Esophagus squamous epithelium (tissue), 5 donors: ENCODE data around the gene CCDC192. TPM values are rescaled to one million over a fixed set of nuclear protein-coding genes. Genes with fewer than 3 reads are reported as not detected.

Source experiments
- DNase-seq: peaks from one replicate; lab custom pipeline; 2025; lab: John Stamatoyannopoulos, UW
- H3K27ac ChIP-seq, 4 donors: fragments of 200-600 bp; sonication (generic); one replicate each; pipeline ENCODE4 v1.5.1; 2016 to 2019; ENCODE audit warnings: mild to moderate bottlenecking in 1 of 4
- H3K27me3 ChIP-seq, 4 donors: fragments of 200-600 bp; sonication (generic); 1 replicate in 3 of 4; 2 replicates in 1 of 4; pipeline versions ENCODE4 v1.5.1 to v1.6.0; 2017 to 2021; ENCODE audit warnings: antibody characterized with exemption in 1 of 4
- H3K36me3 ChIP-seq, 3 donors: fragments of 200-600 bp; sonication (generic); one replicate each; pipeline ENCODE4 v1.5.1; 2016 to 2019
- H3K4me1 ChIP-seq, 3 donors: fragments of 200-600 bp; sonication (generic); one replicate each; pipeline ENCODE4 v1.5.1; 2017 to 2019
- H3K4me3 ChIP-seq, 4 donors: fragments of 200-600 bp; sonication (generic); 1 replicate in 3 of 4; 2 replicates in 1 of 4; pipeline ENCODE4 v1.5.1; 2016 to 2019; ENCODE audit warnings: mild to moderate bottlenecking in 2 of 4, moderate library complexity in 1 of 4
- H3K9me3 ChIP-seq, 3 donors: fragments of 200-600 bp; sonication (generic); one replicate each; pipeline ENCODE4 v1.5.1; 2016 to 2019
- POLR2A ChIP-seq, 4 donors: fragments of 450-650 bp; IDR thresholded peaks; one replicate each; pipeline ENCODE4 v1.6.1; 2017; ENCODE audit warnings: antibody characterized with exemption in 4 of 4, mild to moderate bottlenecking in 4 of 4, moderate library complexity in 3 of 4
- WGBS, 2 donors: methylation state at CpG; one replicate each; pipeline ENCODE4 v1.1.5; 2018; 5-methylcytosine and 5-hydroxymethylcytosine counted together
- intact Hi-C: fragments of 100-400 bp; cut with DNase I; formaldehyde crosslinking; loops from one replicate; pipeline ENCODE4 v1.15.0; 2022
- total RNA-seq, 4 donors: library from RNA; depleted of rRNA; stranded (reverse); fragments of >200 nt; gene quantifications; one replicate each; pipeline ENCODE4 v1.1.0, GENCODE V29; 2016
- TF ChIP-seq, protein P1 (sequence below), 6 experiments: fragments of 450-650 bp in 4 of 6; fragments of 200-600 bp in 2 of 6; sonication (generic) in 2 of 6; IDR thresholded peaks; one replicate each; pipeline ENCODE4 v1.5.1; 2016 to 2019; ENCODE audit warnings: antibody characterized with exemption in 6 of 6, mild to moderate bottlenecking in 4 of 6, moderate library complexity in 4 of 6
- donor health status: DM: yes; HTN: yes; CAD: no.

The CCDC192 gene
- total RNA-seq, 4 donors from 2014 or later: not detected

DNA sequence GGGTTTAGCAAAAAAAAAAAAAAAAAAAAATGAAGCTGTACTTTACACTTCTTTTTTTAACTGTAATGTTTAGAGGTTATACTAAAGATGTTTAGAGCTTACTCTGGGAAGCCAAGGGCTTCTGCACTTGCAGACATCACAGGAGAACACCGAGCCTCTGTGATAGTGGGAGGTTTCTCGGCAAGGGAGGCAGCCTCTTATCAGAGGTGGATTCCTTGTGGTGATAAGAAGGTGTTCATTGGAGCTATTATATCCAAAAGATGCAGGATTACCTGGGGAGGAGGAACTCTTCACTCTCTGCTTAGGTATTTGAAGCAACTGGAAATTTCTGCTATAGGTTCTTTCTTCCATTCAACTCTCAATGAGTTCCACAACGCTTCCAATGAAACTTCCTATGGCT lies 209.2 kb downstream of the CCDC192 start:
- WGBS, 2 donors: 86 to 96% methylated on average over 3 of the region's 3 CpGs
- no peaks in the 10 kb centered on the region for H3K9me3 ChIP-seq
- no peak for DNase-seq
- H3K36me3 ChIP-seq: no peaks in the 10 kb centered on the region
- no peaks in the 10 kb centered on the region for H3K4me1 ChIP-seq
- TF ChIP-seq POLR2A (IDR thresholded peaks at IDR 0.05): no peak
- TF ChIP-seq, protein P1, sequence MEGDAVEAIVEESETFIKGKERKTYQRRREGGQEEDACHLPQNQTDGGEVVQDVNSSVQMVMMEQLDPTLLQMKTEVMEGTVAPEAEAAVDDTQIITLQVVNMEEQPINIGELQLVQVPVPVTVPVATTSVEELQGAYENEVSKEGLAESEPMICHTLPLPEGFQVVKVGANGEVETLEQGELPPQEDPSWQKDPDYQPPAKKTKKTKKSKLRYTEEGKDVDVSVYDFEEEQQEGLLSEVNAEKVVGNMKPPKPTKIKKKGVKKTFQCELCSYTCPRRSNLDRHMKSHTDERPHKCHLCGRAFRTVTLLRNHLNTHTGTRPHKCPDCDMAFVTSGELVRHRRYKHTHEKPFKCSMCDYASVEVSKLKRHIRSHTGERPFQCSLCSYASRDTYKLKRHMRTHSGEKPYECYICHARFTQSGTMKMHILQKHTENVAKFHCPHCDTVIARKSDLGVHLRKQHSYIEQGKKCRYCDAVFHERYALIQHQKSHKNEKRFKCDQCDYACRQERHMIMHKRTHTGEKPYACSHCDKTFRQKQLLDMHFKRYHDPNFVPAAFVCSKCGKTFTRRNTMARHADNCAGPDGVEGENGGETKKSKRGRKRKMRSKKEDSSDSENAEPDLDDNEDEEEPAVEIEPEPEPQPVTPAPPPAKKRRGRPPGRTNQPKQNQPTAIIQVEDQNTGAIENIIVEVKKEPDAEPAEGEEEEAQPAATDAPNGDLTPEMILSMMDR (IDR thresholded peaks at IDR 0.05): no peak
- H3K27me3 ChIP-seq: no peaks in the 10 kb centered on the region
- intact Hi-C loops: no loop called here
- no peak overlapping the region for H3K27ac ChIP-seq
- H3K4me3 ChIP-seq: no peak overlapping the region

GRCh38 chr5:127916885-127917573 lies 213.8 kb downstream of the CCDC192 start:
- Histone ChIP-seq H3K27ac (no peak overlapping the region), H3K4me3 (no peak overlapping the region), H3K4me1 (no peaks in the 10 kb centered on the region), H3K27me3 (no peaks in the 10 kb centered on the region), H3K9me3 (no peaks in the 10 kb centered on the region), H3K36me3 (no peaks in the 10 kb centered on the region)
- WGBS, 2 donors: 69 to 74% methylated on average over 3 of the region's 3 CpGs
- no peak for DNase-seq
- no peak for TF ChIP-seq POLR2A (IDR thresholded peaks at IDR 0.05)
- TF ChIP-seq, protein P1 (IDR thresholded peaks at IDR 0.05): no peak
- intact Hi-C loops: no loop called here

- Histone ChIP-seq H3K36me3 (no peaks in the 10 kb centered on the region), H3K4me1 (no peaks in the 10 kb centered on the region), H3K27me3 (no peaks in the 10 kb centered on the region), H3K27ac (no peak overlapping the region), H3K9me3 (no peaks in the 10 kb centered on the region), H3K4me3 (no peak overlapping the region)
- no peak for TF ChIP-seq POLR2A (IDR thresholded peaks at IDR 0.05)
- TF ChIP-seq, protein P1 (IDR thresholded peaks at IDR 0.05): no peak
- DNase-seq: no peak
- 79 to 81% methylated on average over 5 of the region's 5 CpGs for WGBS, 2 donors
- intact Hi-C loops: no loop called here
These were observed 216.0 kb downstream of the CCDC192 start for GRCh38 chr5:127919006-127919796.

DNA sequence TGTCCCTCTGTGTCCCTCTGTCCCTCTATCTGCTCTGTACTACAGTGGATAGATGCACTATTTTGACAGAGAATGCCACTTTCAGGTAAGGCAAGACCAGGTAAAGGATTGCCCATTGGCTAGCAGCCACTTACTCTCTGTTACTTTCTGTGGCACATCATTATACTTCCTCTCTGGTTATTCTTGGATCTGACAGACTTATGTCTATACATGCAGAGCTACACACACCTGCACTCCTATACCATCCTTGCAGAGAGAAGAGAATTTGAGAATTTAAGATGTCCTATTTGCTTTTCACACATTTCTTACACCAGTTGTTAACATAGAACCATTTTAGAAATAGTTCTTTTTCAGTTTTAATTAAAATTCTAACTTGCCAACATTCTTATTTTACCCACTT lies 216.6 kb downstream of the CCDC192 start:
- Histone ChIP-seq H3K4me3 (no peak overlapping the region), H3K36me3 (no peaks in the 10 kb centered on the region), H3K27ac (no peak overlapping the region), H3K27me3 (no peaks in the 10 kb centered on the region), H3K4me1 (no peaks in the 10 kb centered on the region), H3K9me3 (no peaks in the 10 kb centered on the region)
- DNase-seq: no peak
- intact Hi-C loops: no loop called here
- no peak for TF ChIP-seq POLR2A (IDR thresholded peaks at IDR 0.05)
- TF ChIP-seq, protein P1 (IDR thresholded peaks at IDR 0.05): no peak

GRCh38 chr5:127920936-127921335 lies 217.7 kb downstream of the CCDC192 start:
- DNase-seq: no peak
- no peak for TF ChIP-seq POLR2A (IDR thresholded peaks at IDR 0.05)
- TF ChIP-seq, protein P1 (IDR thresholded peaks at IDR 0.05): no peak
- no peaks in the 10 kb centered on the region for H3K36me3 ChIP-seq
- H3K9me3 ChIP-seq: no peaks in the 10 kb centered on the region
- H3K4me3 ChIP-seq: no peak overlapping the region
- H3K4me1 ChIP-seq: peaks cover 0 to 7% (median 0%) of the 10 kb centered on the region in 3 donors
- no peak overlapping the region for H3K27ac ChIP-seq
- intact Hi-C loops: no loop called here
- H3K27me3 ChIP-seq: no peaks in the 10 kb centered on the region
